NK-92 (cell line): ENCODE results near the gene BARX1.

Experiments
- DNase-seq: peaks from one replicate; lab custom pipeline; 2025; ENCODE audit not compliant: unreplicated experiment; lab: John Stamatoyannopoulos, UW

BARX1 gene

DNA sequence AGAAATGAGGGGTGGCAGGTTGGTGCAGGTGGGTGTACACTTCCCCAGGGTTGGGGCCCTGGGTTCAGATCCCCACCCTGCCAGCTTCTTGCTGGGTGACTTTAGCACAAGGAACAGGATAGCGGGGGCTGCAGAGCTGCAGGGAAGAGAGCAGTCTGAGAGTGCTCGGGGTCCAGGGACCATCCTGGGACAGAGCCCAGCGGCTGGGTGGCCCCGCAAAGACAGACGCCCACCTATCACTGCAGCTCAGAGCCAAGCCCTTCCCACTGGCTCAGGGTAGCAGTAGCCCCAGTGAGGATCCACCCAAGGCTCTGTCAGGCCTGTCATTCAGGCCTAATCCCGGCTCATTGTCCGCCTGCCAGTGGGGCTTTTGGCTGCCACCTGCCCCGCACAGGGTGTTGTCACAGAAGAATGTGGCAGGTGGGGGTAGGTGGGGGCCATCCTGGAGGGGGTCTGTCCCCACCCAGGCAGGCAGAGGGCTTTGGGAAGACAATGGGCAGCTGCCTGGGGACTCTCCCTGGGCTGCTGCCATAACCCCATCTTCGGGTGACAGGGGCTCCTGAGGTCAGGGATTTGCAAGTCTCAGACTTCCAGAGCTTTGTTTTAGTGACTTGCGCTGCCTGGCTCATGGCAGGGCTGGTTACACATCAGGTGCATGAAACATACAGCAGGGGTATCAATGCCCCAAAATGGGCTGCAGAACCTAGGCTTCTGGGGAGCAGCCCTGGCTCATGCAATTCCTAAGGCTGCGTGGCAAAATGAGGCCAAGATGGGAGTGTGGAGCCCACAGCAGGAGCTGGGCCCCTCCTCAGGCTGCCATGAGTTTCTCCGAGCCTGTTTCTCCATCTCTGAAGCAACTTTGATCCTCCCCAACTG is 52.1 kb downstream of the BARX1 start:
- DNase-seq, result no peak

DNA sequence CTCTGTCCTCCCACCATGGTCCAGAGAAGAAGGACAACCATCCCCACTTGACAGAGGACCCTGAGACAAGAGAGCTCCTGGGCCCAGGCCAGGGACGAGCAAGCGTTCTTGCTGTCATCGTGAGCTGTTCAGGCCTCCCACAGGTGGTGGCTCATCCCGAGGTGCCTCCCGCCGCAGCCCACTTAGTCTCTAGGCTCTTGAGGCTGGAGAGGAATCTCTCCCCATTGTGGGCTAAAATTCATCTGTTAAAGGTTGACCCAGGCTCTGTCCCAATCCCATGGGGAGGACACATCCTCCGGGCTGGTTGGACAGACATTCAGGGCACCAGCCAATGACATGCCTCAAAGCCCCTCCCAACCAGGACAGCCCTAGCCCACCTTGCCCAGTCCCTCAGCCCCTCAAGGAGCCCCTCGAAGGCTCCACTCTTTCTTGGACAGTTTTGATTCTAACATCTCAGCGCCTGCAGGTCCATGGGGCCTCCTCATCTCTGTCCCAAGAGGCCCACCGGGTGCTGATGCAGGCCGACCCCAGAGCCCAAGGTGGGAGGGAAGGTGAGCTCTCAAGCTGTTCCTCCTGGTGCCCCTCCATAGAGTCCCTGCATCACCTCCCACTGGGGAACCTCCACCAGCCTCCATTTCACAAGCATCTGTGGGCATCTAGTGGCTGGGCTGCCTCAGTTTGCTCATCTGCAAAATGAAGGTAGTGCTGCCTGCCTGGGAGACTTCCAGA is 52.9 kb downstream of the BARX1 start:
- no peak for DNase-seq
